Pancreas (tissue), 10 donors: ENCODE results near the gene C4B. TPM values are rescaled to one million over a fixed set of nuclear protein-coding genes. Genes with fewer than 3 reads are reported as not detected.
A peak's percentile ranks its signal among the peaks of the same experiment; 100 is the strongest.

Experiments used
- ATAC-seq, 4 donors: fragments of 200-7000 bp; cut with Tn5 transposase; one replicate each; pipeline versions ENCODE4 v1.8.0 to v1.9.1; 2020; ENCODE audit warnings: mild to moderate bottlenecking in 4 of 4, moderate library complexity in 4 of 4
- DNase-seq, 6 donors: peaks; one replicate each; pipeline ENCODE4 v3.0.0-alpha.2; 2020
- FAIRE-seq: peaks from 2 replicates; lab custom pipeline; 2012; peaks lifted over from hg19 to GRCh38; lab: Jason Lieb, UNC
- H3K27ac ChIP-seq, 4 donors: fragments of 200-600 bp; sonication (generic); 1 replicate in 3 of 4; 2 replicates in 1 of 4; pipeline versions ENCODE4 v1.5.0 to v1.8.0; 2020
- H3K27me3 ChIP-seq, 4 donors: fragments of 200-600 bp; one replicate each; pipeline ENCODE4 v1.8.0; 2021
- H3K36me3 ChIP-seq, 3 donors: fragments of 200-600 bp; sonication (generic) in 1 of 3; one replicate each; pipeline versions ENCODE4 v1.5.0 to v1.8.0; 2020 to 2021
- H3K4me1 ChIP-seq, 3 donors: fragments of 200-600 bp; one replicate each; pipeline ENCODE4 v1.8.0; 2021
- H3K4me3 ChIP-seq, 4 donors: fragments of 200-600 bp; sonication (generic) in 2 of 4; one replicate each; pipeline versions ENCODE4 v1.5.0 to v1.8.0; 2020 to 2021
- H3K9me3 ChIP-seq, 4 donors: fragments of 200-600 bp; one replicate each; pipeline ENCODE4 v1.8.0; 2021
- CTCF ChIP-seq, 4 donors: fragments of 200-600 bp; sonication (generic) in 3 of 4; IDR thresholded peaks; one replicate each; pipeline versions ENCODE4 v1.5.0 to v1.8.0; 2021; ENCODE audit warnings: antibody characterized with exemption in 4 of 4
- WGBS, 2 donors: extraction: QIAGEN DNeasy Blood & Tissue Kit; methylation state at CpG; one replicate each; pipeline ENCODE4 v1.1.7; 2013; 5-methylcytosine and 5-hydroxymethylcytosine counted together
- intact Hi-C, 3 donors: fragments of 100-400 bp; cut with DNase I; formaldehyde crosslinking; loops; one replicate each; pipeline versions ENCODE4 v1.11.1 to v1.14.2; 2022
- polyA plus RNA-seq, 2 donors: library from polyadenylated mRNA; stranded (reverse); fragments of 200-250 nt; gene quantifications; one replicate each; pipeline ENCODE4 v1.2.3, GENCODE V29; 2013
- total RNA-seq, 6 donors: library from RNA; stranded (reverse); fragmentation: NEBNext Ultra II Directional in 4 of 6; extraction: Animal tissue kit (Norgen Biotek cat#: 25700) in 4 of 6; gene quantifications; one replicate each; pipeline versions ENCODE4 v1.2.1 to v1.2.4, GENCODE V29; 2021 to 2023
- donor health status: healthy with polysubstance abuse.
- donor health status: DM: no; HTN: no; CAD: no; lungs with moderate emphysema.
- donor health status: DM: no; HTN: no; CAD: no.
- donor health status: control.
- donor health status: control.
- donor health status: Bipolar disorder and iron deficiency.
- donor health status: DM: yes; HTN: yes; CAD: no.
- donor health status: DM: no; HTN: no; CAD: no.
- donor health status: DM: no; HTN: no; CAD: no.
- donor health status: DM: yes; HTN: yes; CAD: no.

C4B gene
- total and polyA plus RNA-seq, 8 donors, result 15.3 to 665 (median 141) TPM

- no peaks in the 10 kb centered on the region for H3K4me1 ChIP-seq
- TF ChIP-seq CTCF (IDR thresholded peaks at IDR 0.05), result no peak
- H3K27ac ChIP-seq, result no peak overlapping the region
- no peaks in the 10 kb centered on the region for H3K36me3 ChIP-seq
- FAIRE-seq, result no peak
- ATAC-seq, result no peak
- H3K4me3 ChIP-seq, result no peak overlapping the region
- no peak for DNase-seq
- 71 to 75% methylated on average over 8 of the region's 8 CpGs for WGBS, 2 donors
- intact Hi-C loops, result no loop called here
- no peaks in the 10 kb centered on the region for H3K27me3 ChIP-seq
- no peaks in the 10 kb centered on the region for H3K9me3 ChIP-seq
Observed at GRCh38 chr6:32074996-32075532, 60.5 kb downstream of the C4B start.

- no peak for TF ChIP-seq CTCF (IDR thresholded peaks at IDR 0.05)
- ATAC-seq (no peak), DNase-seq (no peak), FAIRE-seq (no peak)
- Histone ChIP-seq H3K4me1 (no peaks in the 10 kb centered on the region), H3K27ac (no peak overlapping the region), H3K27me3 (no peaks in the 10 kb centered on the region), H3K9me3 (no peaks in the 10 kb centered on the region), H3K4me3 (no peak overlapping the region), H3K36me3 (no peaks in the 10 kb centered on the region)
- intact Hi-C loops, result no loop called here
- 52 to 86% methylated on average over 3 of the region's 3 CpGs for WGBS, 2 donors
Observed at GRCh38 chr6:32075781-32076180, 61.2 kb downstream of the C4B start.

GRCh38 chr6:32076321-32076809, 61.8 kb downstream of the C4B start:
- no peak overlapping the region for H3K27ac ChIP-seq
- H3K36me3 ChIP-seq, result no peaks in the 10 kb centered on the region
- ATAC-seq (no peak), FAIRE-seq (no peak), DNase-seq (no peak)
- TF ChIP-seq CTCF (IDR thresholded peaks at IDR 0.05), result no peak
- 61% methylated on average over 12 of the region's 12 CpGs for WGBS, 2 donors
- H3K9me3 ChIP-seq, result no peaks in the 10 kb centered on the region
- H3K27me3 ChIP-seq, result no peaks in the 10 kb centered on the region
- intact Hi-C loops, result no loop called here
- no peaks in the 10 kb centered on the region for H3K4me1 ChIP-seq
- H3K4me3 ChIP-seq, result no peak overlapping the region

GRCh38 chr6:32079566-32080290, 65.1 kb downstream of the C4B start:
- Histone ChIP-seq H3K27ac (no peak overlapping the region), H3K4me3 (no peak overlapping the region), H3K36me3 (no peaks in the 10 kb centered on the region), H3K4me1 (no peaks in the 10 kb centered on the region), H3K9me3 (no peaks in the 10 kb centered on the region), H3K27me3 (no peaks in the 10 kb centered on the region)
- intact Hi-C loops, result no loop called here
- no peak for TF ChIP-seq CTCF (IDR thresholded peaks at IDR 0.05)
- 61 to 71% methylated on average over 7 of the region's 7 CpGs for WGBS, 2 donors
- DNase-seq (peak in 1 of 6 donors; percentile 8), ATAC-seq (no peak), FAIRE-seq (no peak)
